ENCODE data around the gene TATDN2.

TATDN2 gene

DNA sequence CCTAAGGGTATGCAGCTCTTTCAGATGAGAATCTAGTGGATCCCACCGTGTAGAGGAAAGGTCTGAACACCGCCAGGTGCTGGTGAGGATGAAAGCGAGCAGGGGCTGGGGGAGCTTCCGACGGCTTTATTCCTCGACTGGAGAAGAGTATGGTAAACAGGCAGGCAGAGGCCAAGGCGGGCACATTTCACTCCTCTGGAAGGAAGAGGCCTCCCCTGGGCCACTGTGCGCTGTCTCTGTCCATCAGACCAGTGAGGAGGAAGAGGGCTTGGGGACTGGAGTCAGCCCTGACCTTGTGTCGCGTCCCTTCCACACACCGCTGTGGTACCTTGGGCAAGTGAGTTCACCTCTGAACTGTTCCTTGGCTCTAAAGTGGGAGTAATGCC, 40.3 kb downstream of the TATDN2 start (continued):
- TF ChIP-seq, protein P1, sequence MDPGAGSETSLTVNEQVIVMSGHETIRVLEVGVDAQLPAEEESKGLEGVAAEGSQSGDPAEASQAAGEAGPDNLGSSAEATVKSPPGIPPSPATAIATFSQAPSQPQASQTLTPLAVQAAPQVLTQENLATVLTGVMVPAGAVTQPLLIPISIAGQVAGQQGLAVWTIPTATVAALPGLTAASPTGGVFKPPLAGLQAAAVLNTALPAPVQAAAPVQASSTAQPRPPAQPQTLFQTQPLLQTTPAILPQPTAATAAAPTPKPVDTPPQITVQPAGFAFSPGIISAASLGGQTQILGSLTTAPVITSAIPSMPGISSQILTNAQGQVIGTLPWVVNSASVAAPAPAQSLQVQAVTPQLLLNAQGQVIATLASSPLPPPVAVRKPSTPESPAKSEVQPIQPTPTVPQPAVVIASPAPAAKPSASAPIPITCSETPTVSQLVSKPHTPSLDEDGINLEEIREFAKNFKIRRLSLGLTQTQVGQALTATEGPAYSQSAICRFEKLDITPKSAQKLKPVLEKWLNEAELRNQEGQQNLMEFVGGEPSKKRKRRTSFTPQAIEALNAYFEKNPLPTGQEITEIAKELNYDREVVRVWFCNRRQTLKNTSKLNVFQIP (CRISPR knock-in tag; IDR thresholded peaks at IDR 0.05; ENCODE audit: borderline replicate concordance, low read depth): no peak

DNA sequence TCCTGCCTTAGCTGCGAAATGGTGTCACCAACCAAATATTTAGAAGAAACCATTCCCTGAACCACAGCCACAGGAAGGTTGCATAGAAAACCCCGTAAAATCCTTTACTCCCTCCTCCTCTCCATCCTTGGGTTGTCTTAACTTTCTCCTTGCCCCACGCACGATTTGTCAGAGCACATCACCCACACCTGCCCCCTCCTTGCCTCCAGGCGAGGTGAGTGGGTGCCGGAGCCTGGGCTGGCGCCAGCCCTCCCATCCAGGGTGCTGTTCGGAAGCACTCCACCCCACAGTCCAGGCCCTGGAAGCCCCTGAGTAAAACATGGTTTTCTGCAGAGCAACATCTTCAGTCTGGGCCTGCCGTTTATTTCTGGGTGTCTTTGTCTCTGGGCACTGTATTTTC, 40.8 kb downstream of the TATDN2 start:
- no peak for ATAC-seq
- TF ChIP-seq, protein P2, sequence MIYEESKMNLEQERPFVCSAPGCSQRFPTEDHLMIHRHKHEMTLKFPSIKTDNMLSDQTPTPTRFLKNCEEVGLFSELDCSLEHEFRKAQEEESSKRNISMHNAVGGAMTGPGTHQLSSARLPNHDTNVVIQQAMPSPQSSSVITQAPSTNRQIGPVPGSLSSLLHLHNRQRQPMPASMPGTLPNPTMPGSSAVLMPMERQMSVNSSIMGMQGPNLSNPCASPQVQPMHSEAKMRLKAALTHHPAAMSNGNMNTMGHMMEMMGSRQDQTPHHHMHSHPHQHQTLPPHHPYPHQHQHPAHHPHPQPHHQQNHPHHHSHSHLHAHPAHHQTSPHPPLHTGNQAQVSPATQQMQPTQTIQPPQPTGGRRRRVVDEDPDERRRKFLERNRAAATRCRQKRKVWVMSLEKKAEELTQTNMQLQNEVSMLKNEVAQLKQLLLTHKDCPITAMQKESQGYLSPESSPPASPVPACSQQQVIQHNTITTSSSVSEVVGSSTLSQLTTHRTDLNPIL (CRISPR knock-in tag; IDR thresholded peaks at IDR 0.05; ENCODE audit: low read depth): no peak
- TF ChIP-seq GLIS3 (CRISPR knock-in tag; IDR thresholded peaks at IDR 0.05): no peak
- no peak for TF ChIP-seq RARB (CRISPR knock-in tag; IDR thresholded peaks at IDR 0.05)
- TF ChIP-seq, protein P3, sequence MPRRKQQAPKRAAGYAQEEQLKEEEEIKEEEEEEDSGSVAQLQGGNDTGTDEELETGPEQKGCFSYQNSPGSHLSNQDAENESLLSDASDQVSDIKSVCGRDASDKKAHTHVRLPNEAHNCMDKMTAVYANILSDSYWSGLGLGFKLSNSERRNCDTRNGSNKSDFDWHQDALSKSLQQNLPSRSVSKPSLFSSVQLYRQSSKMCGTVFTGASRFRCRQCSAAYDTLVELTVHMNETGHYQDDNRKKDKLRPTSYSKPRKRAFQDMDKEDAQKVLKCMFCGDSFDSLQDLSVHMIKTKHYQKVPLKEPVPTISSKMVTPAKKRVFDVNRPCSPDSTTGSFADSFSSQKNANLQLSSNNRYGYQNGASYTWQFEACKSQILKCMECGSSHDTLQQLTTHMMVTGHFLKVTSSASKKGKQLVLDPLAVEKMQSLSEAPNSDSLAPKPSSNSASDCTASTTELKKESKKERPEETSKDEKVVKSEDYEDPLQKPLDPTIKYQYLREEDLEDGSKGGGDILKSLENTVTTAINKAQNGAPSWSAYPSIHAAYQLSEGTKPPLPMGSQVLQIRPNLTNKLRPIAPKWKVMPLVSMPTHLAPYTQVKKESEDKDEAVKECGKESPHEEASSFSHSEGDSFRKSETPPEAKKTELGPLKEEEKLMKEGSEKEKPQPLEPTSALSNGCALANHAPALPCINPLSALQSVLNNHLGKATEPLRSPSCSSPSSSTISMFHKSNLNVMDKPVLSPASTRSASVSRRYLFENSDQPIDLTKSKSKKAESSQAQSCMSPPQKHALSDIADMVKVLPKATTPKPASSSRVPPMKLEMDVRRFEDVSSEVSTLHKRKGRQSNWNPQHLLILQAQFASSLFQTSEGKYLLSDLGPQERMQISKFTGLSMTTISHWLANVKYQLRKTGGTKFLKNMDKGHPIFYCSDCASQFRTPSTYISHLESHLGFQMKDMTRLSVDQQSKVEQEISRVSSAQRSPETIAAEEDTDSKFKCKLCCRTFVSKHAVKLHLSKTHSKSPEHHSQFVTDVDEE (CRISPR knock-in tag; IDR thresholded peaks at IDR 0.05): no peak
- no peak for TF ChIP-seq ESRRG (CRISPR knock-in tag; IDR thresholded peaks at IDR 0.05)
- TF ChIP-seq ISL1 (CRISPR knock-in tag; IDR thresholded peaks at IDR 0.05): no peak
- TF ChIP-seq PPARA (CRISPR knock-in tag; IDR thresholded peaks at IDR 0.05; ENCODE audit: borderline replicate concordance): no peak
- TF ChIP-seq OSR1 (CRISPR knock-in tag; IDR thresholded peaks at IDR 0.05): no peak
- no peak for TF ChIP-seq ZC3H10 (CRISPR knock-in tag; IDR thresholded peaks at IDR 0.05)
- no peak for TF ChIP-seq ZFP3 (CRISPR knock-in tag; IDR thresholded peaks at IDR 0.05)
- TF ChIP-seq ZNF565 (CRISPR knock-in tag; conservative IDR thresholded peaks at IDR 0.05; ENCODE audit: low read depth): no peak
- TF ChIP-seq ZNF70 (CRISPR knock-in tag; IDR thresholded peaks at IDR 0.05): no peak
- TF ChIP-seq SNAI2 (CRISPR knock-in tag; IDR thresholded peaks at IDR 0.05): no peak
- TF ChIP-seq ZNF8 (CRISPR knock-in tag; IDR thresholded peaks at IDR 0.05): no peak
- TF ChIP-seq, protein P4, sequence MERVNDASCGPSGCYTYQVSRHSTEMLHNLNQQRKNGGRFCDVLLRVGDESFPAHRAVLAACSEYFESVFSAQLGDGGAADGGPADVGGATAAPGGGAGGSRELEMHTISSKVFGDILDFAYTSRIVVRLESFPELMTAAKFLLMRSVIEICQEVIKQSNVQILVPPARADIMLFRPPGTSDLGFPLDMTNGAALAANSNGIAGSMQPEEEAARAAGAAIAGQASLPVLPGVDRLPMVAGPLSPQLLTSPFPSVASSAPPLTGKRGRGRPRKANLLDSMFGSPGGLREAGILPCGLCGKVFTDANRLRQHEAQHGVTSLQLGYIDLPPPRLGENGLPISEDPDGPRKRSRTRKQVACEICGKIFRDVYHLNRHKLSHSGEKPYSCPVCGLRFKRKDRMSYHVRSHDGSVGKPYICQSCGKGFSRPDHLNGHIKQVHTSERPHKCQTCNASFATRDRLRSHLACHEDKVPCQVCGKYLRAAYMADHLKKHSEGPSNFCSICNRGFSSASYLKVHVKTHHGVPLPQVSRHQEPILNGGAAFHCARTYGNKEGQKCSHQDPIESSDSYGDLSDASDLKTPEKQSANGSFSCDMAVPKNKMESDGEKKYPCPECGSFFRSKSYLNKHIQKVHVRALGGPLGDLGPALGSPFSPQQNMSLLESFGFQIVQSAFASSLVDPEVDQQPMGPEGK (CRISPR knock-in tag; IDR thresholded peaks at IDR 0.05; ENCODE audit: borderline replicate concordance): no peak
- TF ChIP-seq CSDC2 (CRISPR knock-in tag; IDR thresholded peaks at IDR 0.05): no peak

DNA sequence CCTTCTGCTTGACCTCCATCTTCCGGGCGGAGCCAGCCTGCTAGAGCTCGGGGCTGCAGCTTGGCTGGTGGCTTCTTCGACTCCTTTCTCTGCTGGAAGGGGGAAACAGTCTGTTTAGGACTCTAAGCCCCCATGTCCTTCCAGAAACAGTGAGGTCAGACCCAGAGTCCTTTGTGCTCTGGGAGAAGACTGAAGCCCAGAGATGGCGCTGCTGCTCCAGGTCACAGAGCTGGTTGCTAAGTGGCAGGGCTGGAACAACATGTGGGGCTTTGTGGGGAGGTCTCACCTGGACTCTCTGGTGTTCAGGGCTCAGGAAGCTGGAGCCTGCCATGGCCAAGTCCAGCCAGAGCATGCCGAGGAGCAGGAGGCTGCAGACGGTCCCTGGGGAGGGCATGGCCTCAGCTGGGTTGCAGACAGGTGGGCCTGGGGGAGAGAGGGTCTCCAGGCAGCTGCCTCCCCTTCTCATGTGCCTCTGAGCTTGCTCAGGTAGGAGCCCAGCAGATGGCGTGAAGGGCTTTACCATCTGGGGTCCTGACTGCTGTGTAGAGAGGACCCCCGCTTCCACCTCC, 41.6 kb downstream of the TATDN2 start:
- TF ChIP-seq TOX (CRISPR knock-in tag; IDR thresholded peaks at IDR 0.05; ENCODE audit: borderline replicate concordance): no peak
- TF ChIP-seq OSR1 (CRISPR knock-in tag; IDR thresholded peaks at IDR 0.05): no peak
- TF ChIP-seq ZC3H10 (CRISPR knock-in tag; IDR thresholded peaks at IDR 0.05): no peak
- TF ChIP-seq ZNF565 (CRISPR knock-in tag; conservative IDR thresholded peaks at IDR 0.05; ENCODE audit: low read depth): no peak
- TF ChIP-seq PPARA (CRISPR knock-in tag; IDR thresholded peaks at IDR 0.05; ENCODE audit: borderline replicate concordance): no peak
- ATAC-seq: no peak

DNA sequence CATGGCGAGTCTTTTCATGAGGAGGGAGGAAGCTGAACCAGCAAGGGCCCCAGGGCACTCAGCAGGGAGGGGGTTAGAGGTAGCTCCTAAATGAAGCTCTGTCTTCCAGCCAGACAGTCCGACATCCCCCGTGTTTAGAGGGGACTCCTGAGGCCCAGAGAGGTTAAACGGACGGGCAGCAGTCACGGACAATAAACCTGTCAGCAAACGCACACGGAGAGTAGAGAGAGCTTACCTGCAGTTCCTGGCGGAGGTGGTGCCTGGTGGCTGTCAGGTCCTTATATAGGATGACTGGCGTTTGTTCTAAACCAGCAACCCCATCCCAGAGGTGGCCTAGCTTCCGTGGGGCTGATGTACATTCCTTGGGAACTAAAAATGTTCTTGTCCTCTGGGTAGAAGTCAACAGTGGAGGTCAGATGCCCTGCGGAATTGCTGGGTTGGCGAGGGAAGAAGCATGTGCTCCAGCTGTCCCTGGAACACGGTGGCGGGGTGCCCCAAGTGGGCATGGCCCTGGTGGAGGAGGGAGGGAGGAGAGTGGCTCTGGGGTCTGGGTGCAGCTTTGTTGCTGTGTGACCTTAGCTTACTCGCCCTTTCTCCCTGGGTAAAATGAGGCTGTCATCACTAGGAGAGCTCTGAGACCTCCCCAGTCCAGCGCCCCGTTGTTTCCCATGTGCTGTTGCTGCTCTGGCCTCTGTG, 42.4 kb downstream of the TATDN2 start:
- no peak for ATAC-seq
- no peak for TF ChIP-seq ZNF565 (CRISPR knock-in tag; conservative IDR thresholded peaks at IDR 0.05; ENCODE audit: low read depth)
- no peak for TF ChIP-seq SNAI2 (CRISPR knock-in tag; IDR thresholded peaks at IDR 0.05)
- no peak for TF ChIP-seq GLIS3 (CRISPR knock-in tag; IDR thresholded peaks at IDR 0.05)
- TF ChIP-seq, protein P4 (CRISPR knock-in tag; IDR thresholded peaks at IDR 0.05; ENCODE audit: borderline replicate concordance): no peak
- TF ChIP-seq ZC3H10 (CRISPR knock-in tag; IDR thresholded peaks at IDR 0.05): no peak
- no peak for TF ChIP-seq ZNF70 (CRISPR knock-in tag; IDR thresholded peaks at IDR 0.05)
- TF ChIP-seq TCF4 (CRISPR knock-in tag; IDR thresholded peaks at IDR 0.05; ENCODE audit: borderline replicate concordance): no peak
- no peak for TF ChIP-seq BACH2 (CRISPR knock-in tag; IDR thresholded peaks at IDR 0.05; ENCODE audit: borderline replicate concordance)
- no peak for TF ChIP-seq ISL1 (CRISPR knock-in tag; IDR thresholded peaks at IDR 0.05)
- TF ChIP-seq PPARA (CRISPR knock-in tag; IDR thresholded peaks at IDR 0.05; ENCODE audit: borderline replicate concordance): no peak

Measured in SK-N-SH treated with all-trans-retinoic acid at 6 μM for 48 hours (cell line).